HUES48 (cell line): ENCODE measurements around the gene UBE2O.

Source experiments
- H3K27ac ChIP-seq: one replicate; pipeline ENCODE4 v1.7.0; 2013; ENCODE audit warnings: low read depth, low read length, inconsistent platforms
- H3K27me3 ChIP-seq: 2 replicates; pipeline ENCODE4 v1.6.1; 2013; ENCODE audit warnings: mild to moderate bottlenecking, low read length; ENCODE audit not compliant: control insufficient read depth, insufficient read depth
- H3K36me3 ChIP-seq: 2 replicates; pipeline ENCODE4 v1.6.1; 2013; ENCODE audit warnings: low read length; ENCODE audit not compliant: control insufficient read depth, insufficient read depth
- H3K4me1 ChIP-seq: 2 replicates; pipeline ENCODE4 v1.6.1; 2013; ENCODE audit warnings: mild to moderate bottlenecking, low read length; ENCODE audit not compliant: control insufficient read depth, insufficient read depth
- H3K4me3 ChIP-seq: 2 replicates; pipeline ENCODE4 v1.5.1; 2013; ENCODE audit warnings: mild to moderate bottlenecking, low read depth, low read length
- H3K9ac ChIP-seq: 2 replicates; pipeline ENCODE4 v1.6.1; 2013; ENCODE audit warnings: mild to moderate bottlenecking, low read depth, low read length, moderate library complexity
- H3K9me3 ChIP-seq: 2 replicates; pipeline ENCODE4 v1.6.1; 2013; ENCODE audit warnings: low read length; ENCODE audit not compliant: control insufficient read depth, insufficient read depth

Gene UBE2O

DNA sequence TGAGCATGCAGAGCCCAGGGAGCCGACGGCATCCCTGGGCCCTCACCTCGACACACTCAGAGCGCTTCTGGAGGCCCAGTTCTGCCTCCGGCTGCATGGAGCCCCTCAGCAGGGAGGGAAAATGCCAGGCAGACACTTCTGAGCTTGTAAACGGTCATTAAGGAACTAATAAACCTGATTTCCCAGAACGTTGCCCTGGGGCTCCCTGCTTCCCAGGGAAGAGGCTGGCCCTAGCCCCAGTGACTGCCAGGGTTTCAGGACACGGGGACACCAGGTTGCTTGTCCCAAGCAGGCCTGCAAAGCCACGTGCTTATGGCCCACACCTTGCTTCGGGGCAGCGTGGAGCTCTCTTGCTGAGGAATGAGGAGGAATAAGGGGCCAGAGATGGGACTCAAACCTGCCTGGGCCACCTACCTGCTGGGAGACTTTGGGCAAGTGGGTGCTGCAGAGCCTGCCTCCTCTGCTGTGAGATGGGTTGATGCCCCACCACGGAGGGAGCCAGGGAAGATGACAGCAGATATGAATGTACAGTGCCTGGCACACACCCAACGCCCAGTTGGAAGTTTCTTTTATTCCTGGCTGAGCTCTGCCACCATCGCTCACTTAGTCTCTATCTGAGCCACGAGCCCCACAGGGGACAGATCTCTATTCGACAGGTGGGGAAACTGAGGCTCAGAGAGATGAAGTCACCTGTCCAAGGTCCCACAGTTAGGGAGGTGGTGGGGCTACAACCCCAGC lies 42.9 kb upstream of the UBE2O start:
- Histone ChIP-seq H3K4me3 (no peak overlapping the region), H3K36me3 (no peaks in the 10 kb centered on the region), H3K4me1 (peaks cover 41% of the 10 kb centered on the region), H3K27me3 (no peaks in the 10 kb centered on the region), H3K27ac (no peak overlapping the region), H3K9ac (no peak overlapping the region), H3K9me3 (no peaks in the 10 kb centered on the region)

- Histone ChIP-seq H3K9ac (no peak overlapping the region), H3K4me3 (no peak overlapping the region), H3K4me1 (peaks cover 28% of the 10 kb centered on the region), H3K9me3 (no peaks in the 10 kb centered on the region), H3K36me3 (no peaks in the 10 kb centered on the region), H3K27me3 (no peaks in the 10 kb centered on the region), H3K27ac (no peak overlapping the region)
Observed at GRCh38 chr17:76493505-76494167, 40.7 kb upstream of the UBE2O start.

DNA sequence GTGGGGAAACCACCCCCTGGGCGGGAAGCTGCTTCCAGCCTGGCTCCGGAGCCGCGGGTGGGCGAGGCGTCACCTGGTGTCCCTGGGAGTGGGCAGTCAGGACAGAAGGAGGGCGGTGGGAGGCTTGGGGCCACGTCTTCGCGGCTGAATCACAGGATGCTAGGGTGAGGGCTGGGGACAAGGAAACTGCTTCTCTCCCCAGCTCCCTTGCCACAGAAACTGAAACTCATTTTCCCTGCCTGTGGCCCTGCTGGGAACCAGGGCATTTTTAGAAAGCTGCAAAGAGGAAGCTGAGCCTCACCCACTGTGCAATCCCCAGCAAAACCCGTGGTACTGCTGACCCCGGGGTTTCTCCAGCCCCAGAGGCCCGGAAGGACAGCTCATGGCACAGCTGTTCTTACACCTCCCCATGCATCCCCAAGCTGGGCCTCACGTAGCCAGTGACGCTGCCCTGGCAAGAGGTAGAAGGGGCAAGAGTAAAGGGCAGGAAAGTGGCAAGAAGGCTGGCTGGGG lies 40.1 kb upstream of the UBE2O start:
- peaks cover 24% of the 10 kb centered on the region for H3K4me1 ChIP-seq
- H3K27ac ChIP-seq, result no peak overlapping the region
- H3K36me3 ChIP-seq, result no peaks in the 10 kb centered on the region
- no peak overlapping the region for H3K4me3 ChIP-seq
- H3K9me3 ChIP-seq, result no peaks in the 10 kb centered on the region
- no peaks in the 10 kb centered on the region for H3K27me3 ChIP-seq
- no peak overlapping the region for H3K9ac ChIP-seq

DNA sequence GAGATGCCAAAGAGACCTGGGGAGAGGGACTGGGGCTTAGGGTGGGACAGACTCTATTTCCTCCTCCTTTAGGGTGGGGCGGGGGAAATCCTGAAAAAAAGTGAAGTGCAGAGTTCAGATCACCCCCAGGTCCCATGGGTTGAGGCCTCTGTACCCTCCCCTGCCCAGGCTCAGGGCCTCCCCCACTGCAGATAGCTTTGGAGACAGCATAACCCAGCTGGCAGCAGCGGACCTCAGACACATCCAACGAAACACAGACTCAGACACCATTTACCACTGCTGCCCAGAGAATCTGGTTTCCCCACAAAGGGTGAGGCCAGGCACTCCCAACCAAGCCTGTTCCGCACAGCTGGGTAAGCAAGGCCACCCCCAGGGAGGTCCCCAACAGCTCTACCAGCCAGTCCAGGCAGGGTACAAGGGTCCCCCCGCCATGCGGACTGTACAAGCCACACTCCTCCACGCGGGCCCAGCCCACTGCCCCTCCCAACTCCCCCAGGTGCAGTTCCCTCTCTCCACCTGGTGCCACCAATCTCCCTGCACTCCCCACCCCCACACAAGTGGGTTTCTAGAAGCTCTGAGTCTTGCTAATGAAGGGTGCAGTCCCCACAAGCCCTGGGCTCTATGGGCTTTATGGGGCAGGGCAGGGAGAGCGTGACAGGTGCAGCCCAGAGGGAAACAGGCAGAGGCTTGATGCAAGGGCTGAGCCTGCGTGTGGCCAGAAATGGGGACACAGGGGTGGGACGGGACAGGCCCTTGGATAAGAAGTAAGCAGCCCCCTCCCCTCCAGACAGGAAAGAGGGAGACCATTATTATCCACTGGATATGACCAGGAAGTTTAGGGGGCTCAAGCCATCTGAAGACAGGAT lies 39.4 kb upstream of the UBE2O start:
- H3K4me3 ChIP-seq, result no peak overlapping the region
- H3K9ac ChIP-seq, result no peak overlapping the region
- peaks cover 20% of the 10 kb centered on the region for H3K4me1 ChIP-seq
- no peak overlapping the region for H3K27ac ChIP-seq
- no peaks in the 10 kb centered on the region for H3K9me3 ChIP-seq
- no peaks in the 10 kb centered on the region for H3K27me3 ChIP-seq
- H3K36me3 ChIP-seq, result no peaks in the 10 kb centered on the region

DNA sequence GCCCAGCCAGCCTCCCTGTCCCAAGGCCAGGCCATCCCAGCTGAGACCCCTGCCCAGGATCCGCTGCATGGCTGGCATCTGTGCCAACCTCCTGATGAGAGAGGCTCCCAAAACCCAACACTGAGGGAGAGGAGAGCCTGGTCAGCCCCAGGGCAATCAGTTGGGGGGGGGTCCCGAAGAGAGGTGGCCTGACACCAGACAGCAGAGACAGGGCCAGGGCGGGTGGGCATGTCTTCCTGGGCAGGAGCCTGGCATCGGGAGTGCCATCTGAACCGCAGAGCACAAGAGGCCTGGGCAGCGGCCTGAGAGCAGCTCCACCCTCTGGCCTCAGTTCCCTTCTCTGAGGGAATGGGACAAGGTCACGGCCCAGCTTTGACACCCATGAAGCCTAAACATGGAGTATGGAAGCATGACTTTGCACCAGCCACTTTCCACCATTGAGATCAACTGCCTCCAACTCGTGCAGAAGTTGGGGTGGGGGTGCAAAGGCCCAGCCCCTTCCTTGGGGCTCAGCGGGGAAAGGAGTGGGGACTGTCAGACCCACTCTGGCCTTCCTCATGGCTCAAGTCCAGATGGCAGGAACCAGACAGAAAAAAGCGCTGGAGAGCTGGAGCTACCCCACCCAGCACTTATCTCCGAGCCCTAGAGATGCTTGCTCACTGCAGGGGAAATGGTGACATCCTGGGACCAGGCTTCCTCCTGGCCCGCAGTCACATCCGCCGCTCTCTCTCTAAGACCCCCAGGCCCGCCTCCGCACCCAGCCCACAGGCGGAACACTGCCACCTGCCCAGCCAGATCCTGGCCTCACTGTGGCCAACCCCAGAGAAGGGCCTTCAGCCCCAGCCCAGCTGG lies 38.5 kb upstream of the UBE2O start:
- no peak overlapping the region for H3K9ac ChIP-seq
- no peak overlapping the region for H3K4me3 ChIP-seq

GRCh38 chr17:76490112-76490710 lies 37.3 kb upstream of the UBE2O start:
- Histone ChIP-seq H3K27ac (no peak overlapping the region), H3K36me3 (no peaks in the 10 kb centered on the region), H3K4me3 (no peak overlapping the region), H3K27me3 (no peaks in the 10 kb centered on the region), H3K4me1 (peaks cover 20% of the 10 kb centered on the region), H3K9me3 (no peaks in the 10 kb centered on the region), H3K9ac (no peak overlapping the region)

More for the DNA sequence above, 38.5 kb upstream of the UBE2O start:
- Histone ChIP-seq H3K36me3 (no peaks in the 10 kb centered on the region), H3K9me3 (no peaks in the 10 kb centered on the region), H3K27ac (no peak overlapping the region), H3K4me1 (peaks cover 20% of the 10 kb centered on the region), H3K27me3 (no peaks in the 10 kb centered on the region)

DNA sequence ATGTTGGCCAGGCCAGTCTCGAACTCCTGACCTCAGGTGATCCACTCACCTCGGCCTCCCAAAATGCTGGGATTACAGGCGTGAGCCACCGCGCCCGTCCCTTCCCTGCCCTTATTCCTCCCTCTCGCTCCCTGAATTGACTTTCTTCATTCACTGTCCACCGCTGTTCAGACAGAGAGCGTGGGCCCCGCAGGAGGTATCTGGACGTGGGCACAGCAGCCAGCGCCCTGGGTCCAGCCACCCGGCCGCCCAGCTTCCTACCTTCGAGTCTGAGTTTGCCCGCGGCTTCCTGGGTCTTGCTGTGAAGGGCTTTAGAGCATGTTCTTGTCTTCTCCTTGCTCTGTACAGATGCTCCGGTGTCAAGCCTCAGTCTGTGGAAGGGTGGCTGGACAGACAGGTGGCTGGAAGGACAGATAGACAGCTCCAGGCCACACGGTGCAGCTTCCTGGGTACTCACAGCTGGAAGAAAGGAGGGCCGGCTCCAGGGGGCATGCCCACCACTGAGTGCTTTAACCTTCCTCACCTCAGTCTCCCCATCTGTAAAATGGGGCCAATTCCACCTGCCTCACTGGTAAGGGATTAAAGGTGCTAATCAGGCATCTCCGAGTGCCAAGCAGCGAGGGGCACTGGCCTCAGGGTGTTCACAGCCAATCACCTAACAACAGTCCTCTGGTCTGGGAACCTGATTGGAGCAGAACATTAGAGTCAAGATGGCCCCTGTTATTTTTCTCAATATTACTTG lies 34.7 kb upstream of the UBE2O start:
- no peaks in the 10 kb centered on the region for H3K27me3 ChIP-seq
- H3K27ac ChIP-seq, result no peak overlapping the region
- H3K36me3 ChIP-seq, result no peaks in the 10 kb centered on the region
- peaks cover 9% of the 10 kb centered on the region; the same call in 1 of the 2 replicates for H3K4me1 ChIP-seq
- H3K9me3 ChIP-seq, result no peaks in the 10 kb centered on the region
- no peak overlapping the region for H3K4me3 ChIP-seq
- no peak overlapping the region for H3K9ac ChIP-seq

- Histone ChIP-seq H3K9me3 (no peaks in the 10 kb centered on the region), H3K4me3 (no peak overlapping the region), H3K9ac (no peak overlapping the region), H3K4me1 (no peaks in the 10 kb centered on the region), H3K27me3 (no peaks in the 10 kb centered on the region), H3K36me3 (no peaks in the 10 kb centered on the region), H3K27ac (no peak overlapping the region)
Observed at GRCh38 chr17:76485569-76485968, 32.6 kb upstream of the UBE2O start.

DNA sequence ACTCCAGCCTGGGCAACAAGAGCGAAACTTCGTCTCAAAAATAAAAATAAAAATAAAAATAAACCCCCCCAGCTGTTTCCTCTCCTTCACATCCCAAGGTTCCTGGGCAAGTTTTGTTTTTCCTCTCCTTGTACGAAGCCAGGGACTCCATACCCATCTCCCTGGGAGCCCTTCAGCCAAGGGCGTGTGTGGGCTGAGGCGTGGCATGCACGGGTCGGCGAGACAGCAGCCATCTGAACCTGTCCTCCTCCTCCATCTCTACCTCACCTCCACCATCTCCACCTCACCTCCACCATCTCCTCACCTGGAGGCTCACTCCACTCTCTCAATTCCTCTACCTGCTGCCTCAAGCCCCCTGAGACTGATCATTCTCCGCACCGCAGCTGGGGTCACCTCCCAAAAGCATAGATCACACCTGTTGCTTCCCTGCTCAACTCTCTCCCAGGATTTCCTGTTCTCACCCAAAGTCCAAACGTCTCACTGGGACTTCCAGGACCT lies 31.3 kb upstream of the UBE2O start:
- Histone ChIP-seq H3K27me3 (no peaks in the 10 kb centered on the region), H3K27ac (no peak overlapping the region), H3K4me1 (no peaks in the 10 kb centered on the region), H3K36me3 (no peaks in the 10 kb centered on the region), H3K9ac (no peak overlapping the region), H3K4me3 (no peak overlapping the region), H3K9me3 (no peaks in the 10 kb centered on the region)
